GM19324 (cell line): ENCODE data around the gene UGT2B10.
"Not testable (repeated sequence)": the region's sequence is repeated elsewhere in the genome, so short reads cannot be mapped to it uniquely, and the experiment has no call there.

Experiments
- ATAC-seq: cut with Tn5 transposase; IDR thresholded peaks from one replicate; pipeline ENCODE4 v1.9.1; 2021; ENCODE audit warnings: mild to moderate bottlenecking, moderate library complexity; ENCODE audit not compliant: unreplicated experiment, low FRiP score

UGT2B10 gene

GRCh38 chr4:68815617-68816409 lies at the start of gene UGT2B10:
Gene UGT2B10 (plus strand): TSS chr4:68815994. CDS start chr4:68816020, 26 bp downstream.
- not testable (repeated sequence) for ATAC-seq

GRCh38 chr4:68771836-68772235 lies 44.0 kb upstream of the UGT2B10 start:
- not testable (repeated sequence) for ATAC-seq

GRCh38 chr4:68773699-68774098 lies 42.1 kb upstream of the UGT2B10 start:
- ATAC-seq = no peak

GRCh38 chr4:68780232-68780631 lies 35.6 kb upstream of the UGT2B10 start:
- ATAC-seq = no peak

- ATAC-seq = no peak
Observed at GRCh38 chr4:68797048-68797447, 18.7 kb upstream of the UGT2B10 start.

GRCh38 chr4:68797618-68798017 lies 18.2 kb upstream of the UGT2B10 start:
- ATAC-seq = no peak

- no peak for ATAC-seq
Observed at GRCh38 chr4:68803013-68803412, 12.8 kb upstream of the UGT2B10 start.

GRCh38 chr4:68808060-68808459 lies 7.7 kb upstream of the UGT2B10 start:
- no peak for ATAC-seq

- ATAC-seq = no peak
Observed at GRCh38 chr4:68810919-68811318, 4.9 kb upstream of the UGT2B10 start.

- ATAC-seq = not testable (repeated sequence)
Observed at GRCh38 chr4:68816410-68817265, 844 bp downstream of the UGT2B10 start.

GRCh38 chr4:68817386-68817785 lies 1.6 kb downstream of the UGT2B10 start:
- ATAC-seq = no peak

- not testable (repeated sequence) for ATAC-seq
Observed at GRCh38 chr4:68818030-68818462, 2.3 kb downstream of the UGT2B10 start.

- ATAC-seq = no peak
Observed at GRCh38 chr4:68831642-68832041, 15.8 kb downstream of the UGT2B10 start.

GRCh38 chr4:68850293-68850692 lies 34.5 kb downstream of the UGT2B10 start:
- no peak for ATAC-seq

GRCh38 chr4:68855771-68856170 lies 40.0 kb downstream of the UGT2B10 start:
- no peak for ATAC-seq

GRCh38 chr4:68858039-68858438 lies 42.2 kb downstream of the UGT2B10 start:
- no peak for ATAC-seq

- no peak for ATAC-seq
Observed at GRCh38 chr4:68859655-68860054, 43.9 kb downstream of the UGT2B10 start.

- ATAC-seq = no peak
Observed at GRCh38 chr4:68861057-68861456, 45.3 kb downstream of the UGT2B10 start.

GRCh38 chr4:68864438-68865187 lies 48.8 kb downstream of the UGT2B10 start:
- ATAC-seq = no peak

- no peak for ATAC-seq
Observed at GRCh38 chr4:68865188-68865638, 49.4 kb downstream of the UGT2B10 start.

GRCh38 chr4:68865760-68866159 lies 50.0 kb downstream of the UGT2B10 start:
- no peak for ATAC-seq
